Karpas-422 (cell line): Measurements from ENCODE around the gene ZNF780B. TPM values are rescaled to one million over a fixed set of nuclear protein-coding genes. Genes with fewer than 3 reads are reported as not detected.
"Not testable (repeated sequence)": the region's sequence is repeated elsewhere in the genome, so short reads cannot be mapped to it uniquely, and the experiment has no call there.

Experiments
- DNase-seq: peaks from one replicate; pipeline ENCODE4 v3.0.0-alpha.2; 2015
- H2AFZ ChIP-seq: fragments of 200-600 bp; sonication (generic); 2 replicates; pipeline ENCODE4 v1.6.1; 2014; ENCODE audit warnings: antibody characterized with exemption, low read length, mixed read lengths
- H3K27ac ChIP-seq: fragments of 200-600 bp; sonication (generic); 2 replicates; pipeline ENCODE4 v1.5.1; 2014; ENCODE audit warnings: mild to moderate bottlenecking, low read length, moderate library complexity
- H3K27me3 ChIP-seq: fragments of 200-600 bp; sonication (generic); 2 replicates; pipeline ENCODE4 v1.6.1; 2014; ENCODE audit warnings: low read length, mixed read lengths
- H3K36me3 ChIP-seq: fragments of 200-600 bp; sonication (generic); 2 replicates; pipeline ENCODE4 v1.6.1; 2014; ENCODE audit warnings: low read length, mixed read lengths; ENCODE audit not compliant: insufficient read depth
- H3K4me1 ChIP-seq: fragments of 200-600 bp; sonication (generic); 2 replicates; pipeline ENCODE4 v1.6.1; 2014; ENCODE audit warnings: mild to moderate bottlenecking, low read length, mixed read lengths
- H3K4me2 ChIP-seq: fragments of 200-600 bp; sonication (generic); 2 replicates; pipeline ENCODE4 v1.6.1; 2014; ENCODE audit warnings: low read length, low read depth, mild to moderate bottlenecking; ENCODE audit not compliant: poor library complexity, severe bottlenecking
- H3K4me3 ChIP-seq: fragments of 200-600 bp; sonication (generic); 2 replicates; pipeline ENCODE4 v1.5.1; 2014; ENCODE audit warnings: mild to moderate bottlenecking, antibody characterized with exemption, low read length, mixed read lengths
- H3K79me2 ChIP-seq: fragments of 200-600 bp; sonication (generic); 2 replicates; pipeline ENCODE4 v1.6.1; 2014; ENCODE audit warnings: mild to moderate bottlenecking, low read length, mixed read lengths
- H3K9ac ChIP-seq: fragments of 200-600 bp; sonication (generic); 2 replicates; pipeline ENCODE4 v1.6.0; 2014; ENCODE audit warnings: low read length
- H3K9me2 ChIP-seq: fragments of 200-600 bp; sonication (generic), shearing (Covaris generic); replicated peaks from 2 replicates; pipeline ENCODE4 v1.6.0; 2014; ENCODE audit warnings: mild to moderate bottlenecking, low read length, moderate library complexity; ENCODE audit not compliant: insufficient read depth
- H3K9me3 ChIP-seq: fragments of 300-700, 200-600 bp; sonication (generic); 2 replicates; pipeline ENCODE4 v1.6.1; 2014; ENCODE audit warnings: low read length, mixed read lengths
- H4K20me1 ChIP-seq: fragments of 200-600 bp; sonication (generic); 2 replicates; pipeline ENCODE4 v1.6.1; 2014; ENCODE audit warnings: mild to moderate bottlenecking, antibody characterized with exemption, low read length, low read depth; ENCODE audit not compliant: insufficient read depth
- total RNA-seq: library from RNA; depleted of rRNA; stranded (reverse); fragments of >200 nt; shearing (Covaris generic); gene quantifications from 2 replicates; pipeline ENCODE4 v1.2.3, GENCODE V29; 2014; ENCODE audit warnings: low replicate concordance

ZNF780B gene
- total RNA-seq, 1 experiment from 2014 or later = 33.9 TPM

DNA sequence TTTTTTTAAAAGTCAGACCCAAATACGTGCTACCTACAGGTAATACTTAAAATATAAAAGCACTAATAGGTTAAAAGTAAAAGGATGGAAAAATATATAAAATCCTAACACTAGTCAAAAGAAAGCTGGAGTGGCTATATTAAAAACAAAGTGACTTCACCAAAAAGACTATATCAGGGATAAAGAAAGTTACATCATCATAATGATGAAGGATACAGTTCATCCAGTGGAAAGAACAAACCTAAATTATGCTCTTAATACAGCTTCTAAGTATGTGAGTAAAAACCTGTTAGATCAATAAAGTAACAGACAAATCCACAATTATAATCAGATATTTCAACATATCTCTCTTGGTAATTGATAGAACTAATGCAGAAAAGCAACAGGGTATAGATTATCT, 1.1 kb upstream of the ZNF780B start:
- peaks cover 17% of the 10 kb centered on the region for H3K4me1 ChIP-seq
- H4K20me1 ChIP-seq = no peaks in the 10 kb centered on the region
- H2AFZ ChIP-seq = no peak overlapping the region
- peak overlapping the region; percentile 79 for H3K4me2 ChIP-seq
- H3K36me3 ChIP-seq = peaks cover 15% of the 10 kb centered on the region; the same call in 1 of the 2 replicates
- H3K9me3 ChIP-seq = peaks cover 31% of the 10 kb centered on the region
- no peaks in the 10 kb centered on the region for H3K9me2 ChIP-seq
- peak overlapping the region; percentile 86 for H3K4me3 ChIP-seq
- no peak overlapping the region for H3K9ac ChIP-seq
- H3K27ac ChIP-seq = no peak overlapping the region
- H3K79me2 ChIP-seq = peaks cover 38% of the 10 kb centered on the region
- no peak for DNase-seq
- H3K27me3 ChIP-seq = no peaks in the 10 kb centered on the region; the same call in 1 of the 2 replicates

DNA sequence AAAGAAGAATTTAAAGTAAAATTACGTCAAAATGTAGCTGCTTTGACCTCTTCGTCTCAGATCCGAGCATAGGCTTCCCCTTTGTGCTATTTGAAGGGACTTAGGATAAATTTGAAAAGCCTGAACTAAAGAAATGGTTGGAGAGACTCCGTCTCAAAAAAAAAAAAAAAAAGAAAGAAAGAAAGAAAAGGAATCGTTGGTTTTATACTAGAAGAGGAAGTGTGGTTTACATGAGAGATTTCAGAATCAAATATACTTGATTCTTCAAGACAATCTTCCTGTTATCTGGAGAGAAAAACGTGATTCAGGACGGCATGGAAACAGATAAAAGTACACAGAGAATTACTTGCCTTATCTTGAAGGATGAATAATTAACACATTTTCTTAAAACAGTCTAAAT, 474 bp upstream of the ZNF780B start:
- H2AFZ ChIP-seq = peak overlapping the region; percentile 94
- peak overlapping the region; percentile 84 for H3K9ac ChIP-seq
- peak overlapping the region; percentile 58 for H3K27ac ChIP-seq
- H3K9me2 ChIP-seq = no peaks in the 10 kb centered on the region
- H4K20me1 ChIP-seq = no peaks in the 10 kb centered on the region
- no peak for DNase-seq
- H3K4me1 ChIP-seq = peaks cover 17% of the 10 kb centered on the region
- no peaks in the 10 kb centered on the region; the same call in 1 of the 2 replicates for H3K27me3 ChIP-seq
- H3K36me3 ChIP-seq = peaks cover 18% of the 10 kb centered on the region; the same call in 1 of the 2 replicates
- H3K9me3 ChIP-seq = peaks cover 31% of the 10 kb centered on the region
- peak overlapping the region; percentile 79 for H3K4me2 ChIP-seq
- H3K4me3 ChIP-seq = peak overlapping the region; percentile 86
- peaks cover 45% of the 10 kb centered on the region for H3K79me2 ChIP-seq

- Histone ChIP-seq H3K4me1 (peaks cover 17% of the 10 kb centered on the region), H3K4me3 (peak overlapping the region; percentile 86), H3K4me2 (peak overlapping the region; percentile 79), H3K9me3 (peaks cover 34% of the 10 kb centered on the region), H4K20me1 (no peaks in the 10 kb centered on the region), H3K9ac (peak overlapping the region; percentile 84), H3K27me3 (no peaks in the 10 kb centered on the region; the same call in 1 of the 2 replicates), H3K27ac (no peak overlapping the region), H3K79me2 (peaks cover 59% of the 10 kb centered on the region), H3K36me3 (peaks cover 25% of the 10 kb centered on the region), H2AFZ (no peak overlapping the region), H3K9me2 (no peaks in the 10 kb centered on the region)
- DNase-seq = no peak
Observed at GRCh38 chr19:40055049-40055448, 982 bp downstream of the ZNF780B start.

- no peak for DNase-seq
- H3K4me3 ChIP-seq = peak overlapping the region; percentile 86
- H3K79me2 ChIP-seq = peaks cover 60% of the 10 kb centered on the region
- H3K9me3 ChIP-seq = peaks cover 31% of the 10 kb centered on the region
- no peak overlapping the region for H3K27ac ChIP-seq
- peaks cover 17% of the 10 kb centered on the region for H3K4me1 ChIP-seq
- H3K4me2 ChIP-seq = peak overlapping the region; percentile 79
- no peaks in the 10 kb centered on the region for H4K20me1 ChIP-seq
- H2AFZ ChIP-seq = no peak overlapping the region
- H3K9ac ChIP-seq = no peak overlapping the region; the same call in 1 of the 2 replicates
- H3K9me2 ChIP-seq = no peaks in the 10 kb centered on the region
- H3K36me3 ChIP-seq = peaks cover 26% of the 10 kb centered on the region
- no peaks in the 10 kb centered on the region; the same call in 1 of the 2 replicates for H3K27me3 ChIP-seq
Observed at GRCh38 chr19:40054632-40055031, 1.4 kb downstream of the ZNF780B start.

- Histone ChIP-seq H4K20me1 (no peaks in the 10 kb centered on the region), H3K9ac (no peak overlapping the region), H3K4me2 (no peak overlapping the region), H3K27ac (no peak overlapping the region), H2AFZ (no peak overlapping the region), H3K9me3 (peaks cover 26% of the 10 kb centered on the region), H3K79me2 (peaks cover 64% of the 10 kb centered on the region), H3K9me2 (no peaks in the 10 kb centered on the region), H3K27me3 (no peaks in the 10 kb centered on the region; the same call in 1 of the 2 replicates), H3K4me3 (no peak overlapping the region), H3K4me1 (peaks cover 17% of the 10 kb centered on the region), H3K36me3 (peaks cover 37% of the 10 kb centered on the region)
- DNase-seq = no peak
Observed at GRCh38 chr19:40053491-40053890, 2.5 kb downstream of the ZNF780B start.

GRCh38 chr19:40041718-40042117, 14.3 kb downstream of the ZNF780B start:
- not testable (repeated sequence) for H3K27ac ChIP-seq, H3K27me3 ChIP-seq, H3K9me2 ChIP-seq, H3K4me1 ChIP-seq, H4K20me1 ChIP-seq, H3K4me2 ChIP-seq, H3K9ac ChIP-seq, DNase-seq, H2AFZ ChIP-seq, H3K79me2 ChIP-seq, H3K4me3 ChIP-seq
- Histone ChIP-seq H3K9me3 (peaks cover 15% of the 10 kb centered on the region), H3K36me3 (peaks cover 35% of the 10 kb centered on the region)

DNA sequence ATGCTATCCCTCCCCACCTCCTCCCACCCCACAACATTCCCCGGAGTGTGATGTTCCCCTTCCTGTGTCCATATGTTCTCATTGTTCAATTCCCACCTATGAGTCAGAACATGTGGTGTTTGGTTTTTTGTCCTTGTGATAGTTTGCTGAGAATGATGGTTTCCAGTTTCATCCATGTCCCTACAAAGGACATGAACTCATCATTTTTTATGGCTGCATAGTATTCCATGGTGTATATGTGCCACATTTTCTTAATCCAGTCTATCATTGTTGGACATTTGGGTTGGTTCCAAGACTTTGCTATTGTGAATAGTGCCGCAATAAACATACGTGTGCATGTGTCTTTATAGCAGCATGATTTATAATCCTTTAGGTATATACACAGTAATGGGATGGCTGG, 18.0 kb downstream of the ZNF780B start:
- H3K27ac ChIP-seq, H3K4me3 ChIP-seq, H3K27me3 ChIP-seq, H2AFZ ChIP-seq, H3K4me1 ChIP-seq, DNase-seq, H4K20me1 ChIP-seq, H3K79me2 ChIP-seq, H3K9ac ChIP-seq, H3K9me2 ChIP-seq, H3K4me2 ChIP-seq: not testable (repeated sequence)
- peaks cover 20% of the 10 kb centered on the region for H3K36me3 ChIP-seq
- H3K9me3 ChIP-seq = peaks cover 36% of the 10 kb centered on the region

GRCh38 chr19:40035996-40036395, 20.0 kb downstream of the ZNF780B start:
- Histone ChIP-seq H3K9ac (no peak overlapping the region), H2AFZ (no peak overlapping the region), H3K36me3 (peaks cover 23% of the 10 kb centered on the region), H3K9me3 (peaks cover 49% of the 10 kb centered on the region), H4K20me1 (no peaks in the 10 kb centered on the region), H3K4me3 (no peak overlapping the region), H3K27me3 (no peaks in the 10 kb centered on the region), H3K4me2 (no peak overlapping the region), H3K4me1 (no peaks in the 10 kb centered on the region), H3K27ac (no peak overlapping the region), H3K79me2 (no peaks in the 10 kb centered on the region), H3K9me2 (no peaks in the 10 kb centered on the region)
- no peak for DNase-seq
